Activated CD8-positive, alpha-beta memory T cell treated with anti-CD3 and anti-CD28 coated beads for 1 hour (primary cell): ENCODE results near the gene ZNF660.

Source experiments
- DNase-seq, 2 donors: peaks; one replicate each; pipeline ENCODE4 v3.0.0-alpha.2; 2020; ENCODE audit warnings: low read depth in 1 of 2; ENCODE audit errors: extremely low read depth in 1 of 2

The ZNF660 gene

GRCh38 chr3:44628716-44629115, 44.0 kb downstream of the ZNF660 start:
- no peak for DNase-seq

GRCh38 chr3:44632193-44632592, 47.4 kb downstream of the ZNF660 start:
- no peak for DNase-seq

DNA sequence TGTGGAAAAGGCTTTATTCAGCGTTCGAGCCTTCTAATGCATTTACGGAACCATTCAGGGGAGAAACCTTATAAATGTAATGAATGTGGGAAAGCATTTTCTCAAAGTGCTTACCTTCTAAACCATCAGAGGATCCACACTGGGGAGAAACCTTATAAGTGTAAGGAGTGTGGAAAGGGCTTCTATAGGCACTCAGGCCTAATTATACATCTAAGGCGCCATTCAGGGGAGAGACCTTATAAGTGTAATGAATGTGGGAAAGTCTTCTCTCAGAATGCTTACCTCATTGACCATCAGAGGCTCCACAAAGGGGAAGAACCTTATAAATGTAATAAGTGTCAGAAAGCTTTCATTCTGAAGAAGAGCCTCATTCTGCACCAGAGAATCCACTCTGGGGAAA, 57.6 kb downstream of the ZNF660 start:
- no peak for DNase-seq

- DNase-seq: no peak
Measured at GRCh38 chr3:44643024-44643423, 58.3 kb downstream of the ZNF660 start.

DNA sequence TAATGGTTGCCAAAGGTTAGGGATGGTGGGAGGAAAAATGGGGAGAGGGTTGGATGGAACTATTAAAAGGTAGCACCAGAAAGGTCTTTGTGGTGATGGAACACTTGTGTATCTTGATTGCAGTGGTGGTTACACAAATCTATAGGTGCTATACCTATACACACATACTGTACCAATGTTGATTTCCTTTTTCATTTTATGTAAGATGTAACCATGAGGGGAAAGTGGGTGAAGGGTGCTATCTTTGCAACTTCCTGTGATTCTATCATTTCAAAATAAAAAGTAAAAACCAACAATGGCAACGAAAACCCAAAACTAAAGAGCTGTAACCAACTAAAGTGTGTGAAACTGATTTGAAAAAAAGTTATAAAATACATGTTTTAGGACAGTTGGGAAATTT, 63.0 kb downstream of the ZNF660 start:
- no peak for DNase-seq

DNA sequence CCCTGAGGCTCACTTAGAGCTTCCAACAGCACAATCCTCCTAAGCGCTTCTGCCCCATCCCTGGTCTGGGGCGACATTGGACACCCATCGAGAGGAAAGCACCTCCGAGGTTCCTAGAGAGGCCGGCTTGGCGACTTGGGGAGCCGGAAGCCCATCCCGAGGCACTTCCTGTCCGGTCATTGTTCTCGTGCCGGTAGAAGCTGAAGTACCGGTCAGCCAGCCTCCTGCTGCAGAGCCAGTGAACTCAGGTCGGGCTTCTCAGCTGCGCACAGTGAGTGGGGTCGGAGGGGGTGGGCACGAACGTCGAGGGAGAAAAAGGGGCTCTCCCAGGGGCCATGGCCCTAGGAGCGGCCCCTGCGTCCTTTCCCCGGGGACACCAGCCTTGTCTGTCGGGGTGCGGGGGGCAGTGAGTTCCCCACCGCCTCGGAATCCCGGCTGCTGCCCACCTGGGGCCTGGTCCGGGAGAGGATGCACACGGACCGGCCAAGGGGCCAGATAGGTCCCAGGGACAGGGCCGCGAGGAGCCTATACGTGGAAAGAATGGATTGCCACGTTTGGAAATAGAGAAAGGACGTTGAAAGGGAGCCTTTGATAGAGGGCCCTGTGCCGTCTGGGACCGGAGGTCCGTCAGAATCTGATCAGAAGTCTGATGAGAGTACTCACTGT, 63.9 kb downstream of the ZNF660 start, which contains the start of gene ZNF35:
ZNF35 (plus strand) TSS at position 169 of the 666 bp plus-strand sequence. CDS start 2,336 bp downstream, outside the sequence.
- DNase-seq: no peak
